ENCODE data around the gene MORC1. TPM values are rescaled to one million over a fixed set of nuclear protein-coding genes. Genes with fewer than 3 reads are reported as not detected.

The MORC1 gene
- polyA plus RNA-seq, 1 donor, result 0.01 TPM

GRCh38 chr3:109033000-109033660, 84.8 kb downstream of the MORC1 start:
- 80% methylated on average over 1 of the region's 3 CpGs for WGBS (ENCODE audit: insufficient coverage, low lambda C conversion rate)
- no peaks in the 10 kb centered on the region for H3K27me3 ChIP-seq (ENCODE audit: control insufficient read depth, insufficient read depth, low read length)
- H3K9me3 ChIP-seq (ENCODE audit: control insufficient read depth, low read depth, low read length), result no peaks in the 10 kb centered on the region
- DNase-seq, result no peak
- H3K36me3 ChIP-seq (ENCODE audit: control insufficient read depth, insufficient read depth, low read length), result no peaks in the 10 kb centered on the region
- no peak overlapping the region for H3K27ac ChIP-seq (ENCODE audit: low read length)
- no peaks in the 10 kb centered on the region for H3K4me1 ChIP-seq (ENCODE audit: control insufficient read depth, insufficient read depth, low read length)
- no peak overlapping the region for H3K4me3 ChIP-seq (ENCODE audit: low read length)

- Histone ChIP-seq H3K27me3 (ENCODE audit: control insufficient read depth, insufficient read depth, low read length) (no peaks in the 10 kb centered on the region), H3K4me3 (ENCODE audit: low read length) (no peak overlapping the region), H3K36me3 (ENCODE audit: control insufficient read depth, insufficient read depth, low read length) (no peaks in the 10 kb centered on the region), H3K4me1 (ENCODE audit: control insufficient read depth, insufficient read depth, low read length) (no peaks in the 10 kb centered on the region), H3K27ac (ENCODE audit: low read length) (no peak overlapping the region), H3K9me3 (ENCODE audit: control insufficient read depth, low read depth, low read length) (no peaks in the 10 kb centered on the region)
- 40% methylated on average over 1 of the region's 7 CpGs for WGBS (ENCODE audit: insufficient coverage, low lambda C conversion rate)
- no peak for DNase-seq
Observed at GRCh38 chr3:109028753-109029152, 89.2 kb downstream of the MORC1 start.

- no peak overlapping the region for H3K4me3 ChIP-seq (ENCODE audit: low read length)
- no peaks in the 10 kb centered on the region for H3K36me3 ChIP-seq (ENCODE audit: control insufficient read depth, insufficient read depth, low read length)
- H3K27ac ChIP-seq (ENCODE audit: low read length), result no peak overlapping the region
- no peaks in the 10 kb centered on the region for H3K4me1 ChIP-seq (ENCODE audit: control insufficient read depth, insufficient read depth, low read length)
- no peaks in the 10 kb centered on the region for H3K27me3 ChIP-seq (ENCODE audit: control insufficient read depth, insufficient read depth, low read length)
- no peaks in the 10 kb centered on the region for H3K9me3 ChIP-seq (ENCODE audit: control insufficient read depth, low read depth, low read length)
- no peak for DNase-seq
Observed at GRCh38 chr3:109026821-109027220, 91.1 kb downstream of the MORC1 start.

- H3K36me3 ChIP-seq (ENCODE audit: control insufficient read depth, insufficient read depth, low read length), result no peaks in the 10 kb centered on the region
- no peak for DNase-seq
- H3K27ac ChIP-seq (ENCODE audit: low read length), result no peak overlapping the region
- no peak overlapping the region for H3K4me3 ChIP-seq (ENCODE audit: low read length)
- no peaks in the 10 kb centered on the region for H3K27me3 ChIP-seq (ENCODE audit: control insufficient read depth, insufficient read depth, low read length)
- H3K4me1 ChIP-seq (ENCODE audit: control insufficient read depth, insufficient read depth, low read length), result no peaks in the 10 kb centered on the region
- no peaks in the 10 kb centered on the region for H3K9me3 ChIP-seq (ENCODE audit: control insufficient read depth, low read depth, low read length)
Observed at GRCh38 chr3:109025896-109026295, 92.0 kb downstream of the MORC1 start.

GRCh38 chr3:109023656-109024254, 94.2 kb downstream of the MORC1 start:
- WGBS (ENCODE audit: insufficient coverage, low lambda C conversion rate), result 30% methylated on average over 3 of the region's 3 CpGs
- H3K4me3 ChIP-seq (ENCODE audit: low read length), result no peak overlapping the region
- H3K36me3 ChIP-seq (ENCODE audit: control insufficient read depth, insufficient read depth, low read length), result no peaks in the 10 kb centered on the region
- no peaks in the 10 kb centered on the region for H3K4me1 ChIP-seq (ENCODE audit: control insufficient read depth, insufficient read depth, low read length)
- H3K27ac ChIP-seq (ENCODE audit: low read length), result no peak overlapping the region
- no peaks in the 10 kb centered on the region for H3K9me3 ChIP-seq (ENCODE audit: control insufficient read depth, low read depth, low read length)
- peak; percentile 22 to 33 for DNase-seq
- no peaks in the 10 kb centered on the region for H3K27me3 ChIP-seq (ENCODE audit: control insufficient read depth, insufficient read depth, low read length)

- Histone ChIP-seq H3K9me3 (ENCODE audit: control insufficient read depth, low read depth, low read length) (no peaks in the 10 kb centered on the region), H3K27me3 (ENCODE audit: control insufficient read depth, insufficient read depth, low read length) (no peaks in the 10 kb centered on the region), H3K4me3 (ENCODE audit: low read length) (no peak overlapping the region), H3K4me1 (ENCODE audit: control insufficient read depth, insufficient read depth, low read length) (no peaks in the 10 kb centered on the region), H3K36me3 (ENCODE audit: control insufficient read depth, insufficient read depth, low read length) (no peaks in the 10 kb centered on the region), H3K27ac (ENCODE audit: low read length) (no peak overlapping the region)
- 100% methylated on average over 1 of the region's 1 CpG for WGBS (ENCODE audit: insufficient coverage, low lambda C conversion rate)
- no peak for DNase-seq
Observed at GRCh38 chr3:109023167-109023566, 94.8 kb downstream of the MORC1 start.

GRCh38 chr3:109021556-109021955, 96.4 kb downstream of the MORC1 start:
- Histone ChIP-seq H3K4me3 (ENCODE audit: low read length) (no peak overlapping the region), H3K27ac (ENCODE audit: low read length) (no peak overlapping the region), H3K36me3 (ENCODE audit: control insufficient read depth, insufficient read depth, low read length) (no peaks in the 10 kb centered on the region), H3K4me1 (ENCODE audit: control insufficient read depth, insufficient read depth, low read length) (no peaks in the 10 kb centered on the region), H3K27me3 (ENCODE audit: control insufficient read depth, insufficient read depth, low read length) (no peaks in the 10 kb centered on the region), H3K9me3 (ENCODE audit: control insufficient read depth, low read depth, low read length) (no peaks in the 10 kb centered on the region)
- no CpG with 5 or more reads among the region's 1 CpG for WGBS (ENCODE audit: insufficient coverage, low lambda C conversion rate)
- no peak for DNase-seq

GRCh38 chr3:109018828-109019227, 99.1 kb downstream of the MORC1 start:
- WGBS (ENCODE audit: insufficient coverage, low lambda C conversion rate), result 71% methylated on average over 1 of the region's 6 CpGs
- no peaks in the 10 kb centered on the region for H3K9me3 ChIP-seq (ENCODE audit: control insufficient read depth, low read depth, low read length)
- H3K4me3 ChIP-seq (ENCODE audit: low read length), result no peak overlapping the region
- no peak for DNase-seq
- H3K4me1 ChIP-seq (ENCODE audit: control insufficient read depth, insufficient read depth, low read length), result no peaks in the 10 kb centered on the region
- no peaks in the 10 kb centered on the region for H3K36me3 ChIP-seq (ENCODE audit: control insufficient read depth, insufficient read depth, low read length)
- H3K27ac ChIP-seq (ENCODE audit: low read length), result no peak overlapping the region
- no peaks in the 10 kb centered on the region for H3K27me3 ChIP-seq (ENCODE audit: control insufficient read depth, insufficient read depth, low read length)

- no peak for DNase-seq
- WGBS (ENCODE audit: insufficient coverage, low lambda C conversion rate), result 63% methylated on average over 2 of the region's 3 CpGs
- no peaks in the 10 kb centered on the region for H3K9me3 ChIP-seq (ENCODE audit: control insufficient read depth, low read depth, low read length)
- H3K27ac ChIP-seq (ENCODE audit: low read length), result no peak overlapping the region
- no peaks in the 10 kb centered on the region for H3K4me1 ChIP-seq (ENCODE audit: control insufficient read depth, insufficient read depth, low read length)
- no peaks in the 10 kb centered on the region for H3K36me3 ChIP-seq (ENCODE audit: control insufficient read depth, insufficient read depth, low read length)
- H3K4me3 ChIP-seq (ENCODE audit: low read length), result no peak overlapping the region
- no peaks in the 10 kb centered on the region for H3K27me3 ChIP-seq (ENCODE audit: control insufficient read depth, insufficient read depth, low read length)
Observed at GRCh38 chr3:109005443-109005842, 112.5 kb downstream of the MORC1 start.

GRCh38 chr3:108998436-108998835, 119.5 kb downstream of the MORC1 start:
- Histone ChIP-seq H3K27me3 (ENCODE audit: control insufficient read depth, insufficient read depth, low read length) (no peaks in the 10 kb centered on the region), H3K36me3 (ENCODE audit: control insufficient read depth, insufficient read depth, low read length) (no peaks in the 10 kb centered on the region), H3K4me3 (ENCODE audit: low read length) (no peak overlapping the region), H3K4me1 (ENCODE audit: control insufficient read depth, insufficient read depth, low read length) (no peaks in the 10 kb centered on the region), H3K9me3 (ENCODE audit: control insufficient read depth, low read depth, low read length) (no peaks in the 10 kb centered on the region), H3K27ac (ENCODE audit: low read length) (no peak overlapping the region)
- WGBS (ENCODE audit: insufficient coverage, low lambda C conversion rate), result no CpG with 5 or more reads among the region's 3 CpGs
- no peak for DNase-seq

GRCh38 chr3:108985844-108986243, 132.1 kb downstream of the MORC1 start:
- Histone ChIP-seq H3K27ac (ENCODE audit: low read length) (no peak overlapping the region), H3K4me3 (ENCODE audit: low read length) (no peak overlapping the region), H3K36me3 (ENCODE audit: control insufficient read depth, insufficient read depth, low read length) (no peaks in the 10 kb centered on the region), H3K9me3 (ENCODE audit: control insufficient read depth, low read depth, low read length) (no peaks in the 10 kb centered on the region), H3K27me3 (ENCODE audit: control insufficient read depth, insufficient read depth, low read length) (no peaks in the 10 kb centered on the region), H3K4me1 (ENCODE audit: control insufficient read depth, insufficient read depth, low read length) (no peaks in the 10 kb centered on the region)
- no peak for DNase-seq
- WGBS (ENCODE audit: insufficient coverage, low lambda C conversion rate), result 14% methylated on average over 1 of the region's 1 CpG
